ENCODE measurements around the gene TRIP12. TPM values are rescaled to one million over a fixed set of nuclear protein-coding genes. Genes with fewer than 3 reads are reported as not detected.
A peak's percentile ranks its signal among the peaks of the same experiment; 100 is the strongest.

Gene TRIP12
- total RNA-seq, 4 donors from 2014 or later: 131 to 343 (median 194) TPM

GRCh38 chr2:229784791-229785190 is 137.0 kb downstream of the TRIP12 start:
- H3K27ac ChIP-seq: no peak overlapping the region
- no peak overlapping the region for H3K4me3 ChIP-seq
- no peaks in the 10 kb centered on the region for H3K9me3 ChIP-seq
- no peaks in the 10 kb centered on the region for H3K4me1 ChIP-seq
- no peak for DNase-seq
- TF ChIP-seq POLR2A (IDR thresholded peaks at IDR 0.05) (no peak), CTCF (IDR thresholded peaks at IDR 0.05) (no peak)
- no peaks in the 10 kb centered on the region for H3K27me3 ChIP-seq
- H3K36me3 ChIP-seq: peaks cover 0 to 69% (median 3%) of the 10 kb centered on the region in 3 donors

- Histone ChIP-seq H3K36me3 (peaks cover 0 to 69% (median 0%) of the 10 kb centered on the region in 3 donors), H3K4me3 (no peak overlapping the region)
- no peak for DNase-seq
Observed at GRCh38 chr2:229783108-229783721, 138.6 kb downstream of the TRIP12 start.

GRCh38 chr2:229780856-229781773 is 140.7 kb downstream of the TRIP12 start:
- peak; percentile 48 to 83 (median 76) for TF ChIP-seq CTCF (IDR thresholded peaks at IDR 0.05)
- no peak for TF ChIP-seq POLR2A (IDR thresholded peaks at IDR 0.05)
- H3K27me3 ChIP-seq: no peaks in the 10 kb centered on the region
- peaks cover 0 to 72% (median 0%) of the 10 kb centered on the region in 3 donors for H3K36me3 ChIP-seq
- H3K27ac ChIP-seq: no peak overlapping the region
- no peaks in the 10 kb centered on the region for H3K9me3 ChIP-seq
- H3K4me1 ChIP-seq: no peaks in the 10 kb centered on the region
- DNase-seq: no peak
- H3K4me3 ChIP-seq: no peak overlapping the region

More at GRCh38 chr2:229783108-229783721, 138.6 kb downstream of the TRIP12 start:
- TF ChIP-seq CTCF (IDR thresholded peaks at IDR 0.05): no peak
- TF ChIP-seq POLR2A (IDR thresholded peaks at IDR 0.05): no peak
- Histone ChIP-seq H3K4me1 (no peaks in the 10 kb centered on the region), H3K27ac (no peak overlapping the region), H3K27me3 (no peaks in the 10 kb centered on the region), H3K9me3 (no peaks in the 10 kb centered on the region)

DNA sequence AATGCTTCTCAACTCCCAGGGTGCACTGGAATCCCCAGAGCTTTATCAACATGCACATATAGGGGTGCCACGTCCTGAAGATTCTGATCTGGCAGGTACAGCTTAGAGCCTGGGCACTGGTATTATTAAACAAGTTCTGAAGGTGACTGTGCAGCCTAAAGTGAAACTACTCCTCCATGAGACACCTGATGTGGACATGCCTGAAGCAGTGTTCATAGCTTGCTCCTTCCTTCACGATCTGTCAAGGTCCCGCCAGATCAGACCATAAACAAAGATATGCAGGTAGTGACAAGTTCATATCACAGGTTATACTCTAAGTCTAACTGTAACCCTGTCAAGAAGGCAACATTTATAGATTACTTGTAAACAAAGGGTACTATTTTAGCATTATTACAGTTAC is 142.2 kb downstream of the TRIP12 start:
- H3K27me3 ChIP-seq: no peaks in the 10 kb centered on the region
- no peak overlapping the region for H3K4me3 ChIP-seq
- no peak overlapping the region for H3K27ac ChIP-seq
- H3K4me1 ChIP-seq: no peaks in the 10 kb centered on the region
- H3K36me3 ChIP-seq: peaks cover 0 to 71% (median 0%) of the 10 kb centered on the region in 3 donors
- H3K9me3 ChIP-seq: no peaks in the 10 kb centered on the region
- DNase-seq: no peak
- TF ChIP-seq POLR2A (IDR thresholded peaks at IDR 0.05) (no peak), CTCF (IDR thresholded peaks at IDR 0.05) (no peak)

GRCh38 chr2:229777716-229778115 is 144.1 kb downstream of the TRIP12 start:
- no peak overlapping the region for H3K27ac ChIP-seq
- H3K9me3 ChIP-seq: no peaks in the 10 kb centered on the region
- H3K4me3 ChIP-seq: no peak overlapping the region
- no peak for DNase-seq
- TF ChIP-seq CTCF (IDR thresholded peaks at IDR 0.05): no peak
- no peak for TF ChIP-seq POLR2A (IDR thresholded peaks at IDR 0.05)
- peaks cover 0 to 80% (median 0%) of the 10 kb centered on the region in 3 donors for H3K36me3 ChIP-seq
- H3K27me3 ChIP-seq: no peaks in the 10 kb centered on the region
- no peaks in the 10 kb centered on the region for H3K4me1 ChIP-seq

Measured in Peyer's patch (tissue), 4 donors.